Uterus (tissue), 2 donors: Measurements from ENCODE around the gene WWOX.

Experiments used
- POLR2A ChIP-seq, 2 donors: fragments of 450-650 bp; IDR thresholded peaks; one replicate each; pipeline ENCODE4 v1.6.1; 2016; ENCODE audit warnings: antibody characterized with exemption in 2 of 2, mild to moderate bottlenecking in 1 of 2, moderate library complexity in 1 of 2
- TF ChIP-seq, protein P1 (sequence below), 4 experiments: fragments of 200-600 bp in 2 of 4; fragments of 450-650 bp in 2 of 4; sonication (generic) in 2 of 4; IDR thresholded peaks; one replicate each; pipeline ENCODE4 v1.5.1; 2016 to 2019; ENCODE audit warnings: antibody characterized with exemption in 4 of 4, mild to moderate bottlenecking in 2 of 4, moderate library complexity in 1 of 4

DNA sequence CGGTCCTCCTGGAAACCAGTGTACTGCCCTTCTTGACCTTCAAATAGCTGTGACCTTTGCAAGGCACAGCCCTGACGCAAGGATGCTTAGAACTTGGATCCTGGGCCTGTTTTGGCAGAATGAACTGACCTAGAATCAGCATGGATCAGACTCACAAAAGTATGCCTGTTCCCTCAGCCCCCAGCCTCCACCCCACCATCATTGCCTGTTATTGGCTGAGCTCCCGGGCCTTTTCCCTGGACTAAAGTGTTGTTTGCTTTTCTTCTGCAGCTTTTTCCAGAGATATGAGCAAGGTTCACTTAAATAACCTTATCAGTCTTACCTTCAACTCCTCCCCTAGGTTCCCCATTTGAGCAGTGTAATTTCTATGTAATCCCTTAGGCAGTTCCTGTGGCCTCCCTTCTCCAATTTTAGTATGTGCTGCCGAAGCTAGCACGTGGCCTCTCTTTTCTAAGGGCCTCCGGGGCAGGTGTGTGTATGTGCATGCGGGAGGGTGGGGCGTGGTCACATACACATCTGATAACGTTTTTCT lies 1153.7 kb downstream of the WWOX start:
- TF ChIP-seq, protein P1, sequence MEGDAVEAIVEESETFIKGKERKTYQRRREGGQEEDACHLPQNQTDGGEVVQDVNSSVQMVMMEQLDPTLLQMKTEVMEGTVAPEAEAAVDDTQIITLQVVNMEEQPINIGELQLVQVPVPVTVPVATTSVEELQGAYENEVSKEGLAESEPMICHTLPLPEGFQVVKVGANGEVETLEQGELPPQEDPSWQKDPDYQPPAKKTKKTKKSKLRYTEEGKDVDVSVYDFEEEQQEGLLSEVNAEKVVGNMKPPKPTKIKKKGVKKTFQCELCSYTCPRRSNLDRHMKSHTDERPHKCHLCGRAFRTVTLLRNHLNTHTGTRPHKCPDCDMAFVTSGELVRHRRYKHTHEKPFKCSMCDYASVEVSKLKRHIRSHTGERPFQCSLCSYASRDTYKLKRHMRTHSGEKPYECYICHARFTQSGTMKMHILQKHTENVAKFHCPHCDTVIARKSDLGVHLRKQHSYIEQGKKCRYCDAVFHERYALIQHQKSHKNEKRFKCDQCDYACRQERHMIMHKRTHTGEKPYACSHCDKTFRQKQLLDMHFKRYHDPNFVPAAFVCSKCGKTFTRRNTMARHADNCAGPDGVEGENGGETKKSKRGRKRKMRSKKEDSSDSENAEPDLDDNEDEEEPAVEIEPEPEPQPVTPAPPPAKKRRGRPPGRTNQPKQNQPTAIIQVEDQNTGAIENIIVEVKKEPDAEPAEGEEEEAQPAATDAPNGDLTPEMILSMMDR (IDR thresholded peaks at IDR 0.05), result no peak
- TF ChIP-seq POLR2A (IDR thresholded peaks at IDR 0.05), result no peak
